Left lung (tissue), 10 donors: ENCODE data around the gene SYT9. TPM values are rescaled to one million over a fixed set of nuclear protein-coding genes. Genes with fewer than 3 reads are reported as not detected.

Experiments used
- ATAC-seq: fragments of 200-7000 bp; cut with Tn5 transposase; one replicate; pipeline ENCODE4 v1.9.1; 2020; ENCODE audit warnings: moderate library complexity
- DNase-seq, 4 donors: peaks; one replicate each; pipeline ENCODE4 v3.0.0-alpha.2; 2013 to 2020
- H3K27ac ChIP-seq, 2 donors: fragments of 200-600 bp; sonication (generic) in 1 of 2; one replicate each; pipeline versions ENCODE4 v1.5.0 to v1.8.0; 2020 to 2021
- H3K27me3 ChIP-seq, 2 donors: fragments of 200-600 bp; sonication (generic) in 1 of 2; one replicate each; pipeline versions ENCODE4 v1.5.0 to v1.8.0; 2020 to 2021
- H3K36me3 ChIP-seq, 2 donors: fragments of 200-600 bp; sonication (generic) in 1 of 2; one replicate each; pipeline versions ENCODE4 v1.5.0 to v1.8.0; 2020 to 2021
- H3K4me1 ChIP-seq, 2 donors: fragments of 200-600 bp; one replicate each; pipeline ENCODE4 v1.8.0; 2021
- H3K4me3 ChIP-seq, 2 donors: fragments of 200-600 bp; sonication (generic) in 1 of 2; one replicate each; pipeline versions ENCODE4 v1.5.0 to v1.8.0; 2020 to 2021; ENCODE audit warnings: mild to moderate bottlenecking in 1 of 2
- H3K9me3 ChIP-seq, 2 donors: fragments of 200-600 bp; sonication (generic) in 1 of 2; one replicate each; pipeline versions ENCODE4 v1.5.0 to v1.8.0; 2020 to 2021
- CTCF ChIP-seq, 2 donors: fragments of 200-600 bp; sonication (generic) in 1 of 2; IDR thresholded peaks; one replicate each; pipeline versions ENCODE4 v1.5.0 to v1.8.0; 2021; ENCODE audit warnings: antibody characterized with exemption in 2 of 2
- intact Hi-C, 2 donors: fragments of 100-400 bp; cut with DNase I; formaldehyde crosslinking; loops; one replicate each; pipeline versions ENCODE4 v1.11.2 to v1.14.2; 2022
- polyA plus RNA-seq, 6 donors: library from polyadenylated mRNA; unstranded; fragments of 120-200 nt; gene quantifications; one replicate each; pipeline ENCODE4 v1.2.1, GENCODE V29; 2013; ENCODE audit not compliant: insufficient read length in 6 of 6
- total RNA-seq, 2 donors: library from RNA; stranded (reverse); fragmentation: NEBNext Ultra II Directional; extraction: Animal tissue kit (Norgen Biotek cat#: 25700); gene quantifications; one replicate each; pipeline ENCODE4 v1.2.1, GENCODE V29; 2021
- donor health status: DM: no; HTN: yes; CAD: no.
- donor health status: DM: no; HTN: no; CAD: no.

The SYT9 gene
- total and polyA plus RNA-seq, 8 donors, result 0.10 to 0.20 (median 0.11) TPM; not detected in 1

- ATAC-seq, result no peak
- Histone ChIP-seq H3K9me3 (no peaks in the 10 kb centered on the region), H3K4me1 (no peaks in the 10 kb centered on the region), H3K27ac (no peak overlapping the region), H3K36me3 (no peaks in the 10 kb centered on the region), H3K27me3 (no peaks in the 10 kb centered on the region), H3K4me3 (no peak overlapping the region)
- intact Hi-C loops, result no loop called here
- TF ChIP-seq CTCF (IDR thresholded peaks at IDR 0.05), result no peak
- DNase-seq, result no peak
These were observed 133.0 kb downstream of the SYT9 start for GRCh38 chr11:7384691-7385090.

GRCh38 chr11:7385532-7385931, 133.8 kb downstream of the SYT9 start:
- H3K4me3 ChIP-seq, result no peak overlapping the region

GRCh38 chr11:7413961-7414915, 162.5 kb downstream of the SYT9 start:
- TF ChIP-seq CTCF (IDR thresholded peaks at IDR 0.05), result no peak
- intact Hi-C loops, result no loop called here
- Histone ChIP-seq H3K4me1 (no peaks in the 10 kb centered on the region), H3K27ac (no peak overlapping the region), H3K4me3 (no peak overlapping the region), H3K9me3 (no peaks in the 10 kb centered on the region), H3K27me3 (peaks cover 0 to 16% of the 10 kb centered on the region in 2 donors), H3K36me3 (no peaks in the 10 kb centered on the region)
- no peak for ATAC-seq
- no peak for DNase-seq

More at GRCh38 chr11:7385532-7385931, 133.8 kb downstream of the SYT9 start:
- intact Hi-C loops, result no loop called here
- Histone ChIP-seq H3K27ac (no peak overlapping the region), H3K9me3 (no peaks in the 10 kb centered on the region), H3K4me1 (no peaks in the 10 kb centered on the region), H3K27me3 (no peaks in the 10 kb centered on the region), H3K36me3 (no peaks in the 10 kb centered on the region)
- DNase-seq (no peak), ATAC-seq (no peak)
- no peak for TF ChIP-seq CTCF (IDR thresholded peaks at IDR 0.05)

GRCh38 chr11:7414973-7415817, 163.5 kb downstream of the SYT9 start:
- Histone ChIP-seq H3K27ac (no peak overlapping the region), H3K36me3 (no peaks in the 10 kb centered on the region), H3K27me3 (peaks cover 0 to 16% of the 10 kb centered on the region in 2 donors), H3K4me1 (no peaks in the 10 kb centered on the region), H3K9me3 (no peaks in the 10 kb centered on the region), H3K4me3 (no peak overlapping the region)
- DNase-seq, result peak in 1 of 4 donors; percentile 21
- no peak for TF ChIP-seq CTCF (IDR thresholded peaks at IDR 0.05)
- no peak for ATAC-seq
- intact Hi-C loops, result no loop called here

- H3K27me3 ChIP-seq, result peaks cover 0 to 16% of the 10 kb centered on the region in 2 donors
These were observed 164.4 kb downstream of the SYT9 start for GRCh38 chr11:7416080-7416479.

More at GRCh38 chr11:7416080-7416479, 164.4 kb downstream of the SYT9 start:
- DNase-seq (no peak), ATAC-seq (no peak)
- H3K36me3 ChIP-seq, result no peaks in the 10 kb centered on the region
- no peak overlapping the region for H3K4me3 ChIP-seq
- H3K9me3 ChIP-seq, result no peaks in the 10 kb centered on the region
- no peaks in the 10 kb centered on the region for H3K4me1 ChIP-seq
- intact Hi-C loops, result no loop called here
- no peak for TF ChIP-seq CTCF (IDR thresholded peaks at IDR 0.05)
- H3K27ac ChIP-seq, result no peak overlapping the region
